GM12801 (cell line): ENCODE measurements around the gene ETAA1.

ENCODE experiments used
- CTCF ChIP-seq: IDR thresholded peaks from one replicate; pipeline ENCODE4 v1.5.1; 2011; ENCODE audit warnings: control low read depth; ENCODE audit not compliant: insufficient read length; ENCODE audit errors: extremely low read depth

ETAA1 gene

GRCh38 chr2:67437114-67437513, 40.0 kb downstream of the ETAA1 start:
- no peak for TF ChIP-seq CTCF

- no peak for TF ChIP-seq CTCF
These were observed 41.2 kb downstream of the ETAA1 start for GRCh38 chr2:67438337-67438736.

- TF ChIP-seq CTCF: no peak
These were observed 48.6 kb downstream of the ETAA1 start for GRCh38 chr2:67445652-67446268.

- TF ChIP-seq CTCF: no peak
These were observed 49.4 kb downstream of the ETAA1 start for GRCh38 chr2:67446491-67446911.

GRCh38 chr2:67448648-67449047, 51.5 kb downstream of the ETAA1 start:
- no peak for TF ChIP-seq CTCF

GRCh38 chr2:67451086-67451832, 54.1 kb downstream of the ETAA1 start:
- no peak for TF ChIP-seq CTCF

- no peak for TF ChIP-seq CTCF
These were observed 56.2 kb downstream of the ETAA1 start for GRCh38 chr2:67453310-67453709.
